ENCODE results near the gene SYT15B.
"Not testable (repeated sequence)": the region's sequence is repeated elsewhere in the genome, so short reads cannot be mapped to it uniquely, and the experiment has no call there.

Gene SYT15B

GRCh38 chr10:47753176-47753575 lies 10.2 kb downstream of the SYT15B start:
- H3K9ac ChIP-seq (ENCODE audit: low read length); H3K27ac ChIP-seq (ENCODE audit: low read length, poor library complexity, severe bottlenecking); H3K4ac ChIP-seq (ENCODE audit: low read depth in 1 of 2, low read length in 2 of 2); H2AK5ac ChIP-seq (ENCODE audit: low read length, severe bottlenecking); H4K91ac ChIP-seq (ENCODE audit: low read length); H2BK15ac ChIP-seq (ENCODE audit: low read depth, poor library complexity, severe bottlenecking); H2BK120ac ChIP-seq (ENCODE audit: low read depth, low read length); H3K36me3 ChIP-seq (ENCODE audit: control insufficient read depth in 1 of 2, insufficient read depth in 2 of 2, low read depth in 1 of 2, low read length in 2 of 2); H3K18ac ChIP-seq (ENCODE audit: low read depth in 1 of 2, low read length in 2 of 2); H3K4me1 ChIP-seq (ENCODE audit: control insufficient read depth, insufficient read depth, low read depth, low read length); H3K9me3 ChIP-seq (ENCODE audit: control insufficient read depth, low read length); DNase-seq; H3K79me1 ChIP-seq (replicated peaks; ENCODE audit: low read length, poor library complexity, severe bottlenecking); H2AFZ ChIP-seq (ENCODE audit: low read depth, low read length); H3K27me3 ChIP-seq (ENCODE audit: control insufficient read depth in 1 of 2, insufficient read depth in 1 of 2, low read length in 2 of 2); H3K23ac ChIP-seq (ENCODE audit: low read length in 2 of 2); H2BK12ac ChIP-seq (ENCODE audit: low read length in 2 of 2); H3K4me3 ChIP-seq (ENCODE audit: insufficient read depth in 1 of 2, low read depth in 1 of 2, low read length in 2 of 2); H2BK5ac ChIP-seq (ENCODE audit: low read depth, low read length, poor library complexity, severe bottlenecking); H3K14ac ChIP-seq (ENCODE audit: low read length in 2 of 2); H3K4me2 ChIP-seq (ENCODE audit: low read length, poor library complexity, severe bottlenecking); H4K8ac ChIP-seq (ENCODE audit: low read length): not testable (repeated sequence)
- WGBS: no CpG with 5 or more reads among the region's 3 CpGs

GRCh38 chr10:47751821-47752220 lies 11.6 kb downstream of the SYT15B start:
- H3K79me1 ChIP-seq (replicated peaks; ENCODE audit: low read length, poor library complexity, severe bottlenecking); H3K4ac ChIP-seq (ENCODE audit: low read depth in 1 of 2, low read length in 2 of 2); H2BK120ac ChIP-seq (ENCODE audit: low read depth, low read length); H4K8ac ChIP-seq (ENCODE audit: low read length); H3K18ac ChIP-seq (ENCODE audit: low read depth in 1 of 2, low read length in 2 of 2); H2BK15ac ChIP-seq (ENCODE audit: low read depth, poor library complexity, severe bottlenecking); H2BK12ac ChIP-seq (ENCODE audit: low read length in 2 of 2); H4K91ac ChIP-seq (ENCODE audit: low read length); H3K23ac ChIP-seq (ENCODE audit: low read length in 2 of 2); H3K9me3 ChIP-seq (ENCODE audit: control insufficient read depth, low read length); DNase-seq; H2AFZ ChIP-seq (ENCODE audit: low read depth, low read length); H3K4me2 ChIP-seq (ENCODE audit: low read length, poor library complexity, severe bottlenecking); H2BK5ac ChIP-seq (ENCODE audit: low read depth, low read length, poor library complexity, severe bottlenecking); H3K27ac ChIP-seq (ENCODE audit: low read length, poor library complexity, severe bottlenecking); H3K4me1 ChIP-seq (ENCODE audit: control insufficient read depth, insufficient read depth, low read depth, low read length); H3K9ac ChIP-seq (ENCODE audit: low read length); H3K4me3 ChIP-seq (ENCODE audit: insufficient read depth in 1 of 2, low read depth in 1 of 2, low read length in 2 of 2); H3K27me3 ChIP-seq (ENCODE audit: control insufficient read depth in 1 of 2, insufficient read depth in 1 of 2, low read length in 2 of 2); H3K36me3 ChIP-seq (ENCODE audit: control insufficient read depth in 1 of 2, insufficient read depth in 2 of 2, low read depth in 1 of 2, low read length in 2 of 2); H3K14ac ChIP-seq (ENCODE audit: low read length in 2 of 2); H2AK5ac ChIP-seq (ENCODE audit: low read length, severe bottlenecking): not testable (repeated sequence)
- no CpG with 5 or more reads among the region's 3 CpGs for WGBS

GRCh38 chr10:47750360-47750759 lies 13.0 kb downstream of the SYT15B start:
- not testable (repeated sequence) for H2AFZ ChIP-seq (ENCODE audit: low read depth, low read length); H4K8ac ChIP-seq (ENCODE audit: low read length); H2BK120ac ChIP-seq (ENCODE audit: low read depth, low read length); H3K18ac ChIP-seq (ENCODE audit: low read depth in 1 of 2, low read length in 2 of 2); H2BK12ac ChIP-seq (ENCODE audit: low read length in 2 of 2); H4K91ac ChIP-seq (ENCODE audit: low read length); H3K4me1 ChIP-seq (ENCODE audit: control insufficient read depth, insufficient read depth, low read depth, low read length); H3K4me2 ChIP-seq (ENCODE audit: low read length, poor library complexity, severe bottlenecking); H3K27me3 ChIP-seq (ENCODE audit: control insufficient read depth in 1 of 2, insufficient read depth in 1 of 2, low read length in 2 of 2); H3K23ac ChIP-seq (ENCODE audit: low read length in 2 of 2); H3K14ac ChIP-seq (ENCODE audit: low read length in 2 of 2); H3K27ac ChIP-seq (ENCODE audit: low read length, poor library complexity, severe bottlenecking); H2AK5ac ChIP-seq (ENCODE audit: low read length, severe bottlenecking); H3K36me3 ChIP-seq (ENCODE audit: control insufficient read depth in 1 of 2, insufficient read depth in 2 of 2, low read depth in 1 of 2, low read length in 2 of 2); H2BK5ac ChIP-seq (ENCODE audit: low read depth, low read length, poor library complexity, severe bottlenecking); DNase-seq; H3K9me3 ChIP-seq (ENCODE audit: control insufficient read depth, low read length); H3K9ac ChIP-seq (ENCODE audit: low read length); H2BK15ac ChIP-seq (ENCODE audit: low read depth, poor library complexity, severe bottlenecking); H3K4ac ChIP-seq (ENCODE audit: low read depth in 1 of 2, low read length in 2 of 2); H3K79me1 ChIP-seq (replicated peaks; ENCODE audit: low read length, poor library complexity, severe bottlenecking); H3K4me3 ChIP-seq (ENCODE audit: insufficient read depth in 1 of 2, low read depth in 1 of 2, low read length in 2 of 2)
- WGBS: no CpG with 5 or more reads among the region's 8 CpGs

GRCh38 chr10:47746780-47747376 lies 16.5 kb downstream of the SYT15B start:
- not testable (repeated sequence) for H3K36me3 ChIP-seq (ENCODE audit: control insufficient read depth in 1 of 2, insufficient read depth in 2 of 2, low read depth in 1 of 2, low read length in 2 of 2); H2BK15ac ChIP-seq (ENCODE audit: low read depth, poor library complexity, severe bottlenecking); H3K4me3 ChIP-seq (ENCODE audit: insufficient read depth in 1 of 2, low read depth in 1 of 2, low read length in 2 of 2); H2AK5ac ChIP-seq (ENCODE audit: low read length, severe bottlenecking); H3K9me3 ChIP-seq (ENCODE audit: control insufficient read depth, low read length); H4K8ac ChIP-seq (ENCODE audit: low read length); H2BK12ac ChIP-seq (ENCODE audit: low read length in 2 of 2); H2BK120ac ChIP-seq (ENCODE audit: low read depth, low read length); H4K91ac ChIP-seq (ENCODE audit: low read length); H3K4ac ChIP-seq (ENCODE audit: low read depth in 1 of 2, low read length in 2 of 2); H3K4me1 ChIP-seq (ENCODE audit: control insufficient read depth, insufficient read depth, low read depth, low read length); H3K27ac ChIP-seq (ENCODE audit: low read length, poor library complexity, severe bottlenecking); H3K9ac ChIP-seq (ENCODE audit: low read length); H3K4me2 ChIP-seq (ENCODE audit: low read length, poor library complexity, severe bottlenecking); H3K27me3 ChIP-seq (ENCODE audit: control insufficient read depth in 1 of 2, insufficient read depth in 1 of 2, low read length in 2 of 2); H3K18ac ChIP-seq (ENCODE audit: low read depth in 1 of 2, low read length in 2 of 2); H2AFZ ChIP-seq (ENCODE audit: low read depth, low read length); H3K14ac ChIP-seq (ENCODE audit: low read length in 2 of 2); H3K79me1 ChIP-seq (replicated peaks; ENCODE audit: low read length, poor library complexity, severe bottlenecking); H3K23ac ChIP-seq (ENCODE audit: low read length in 2 of 2); H2BK5ac ChIP-seq (ENCODE audit: low read depth, low read length, poor library complexity, severe bottlenecking); DNase-seq
- WGBS: 88% methylated on average over 3 of the region's 4 CpGs
